ENCODE data around the gene CACFD1. TPM values are rescaled to one million over a fixed set of nuclear protein-coding genes. Genes with fewer than 3 reads are reported as not detected.

Gene CACFD1
- total RNA-seq, 1 donor = 4.4 TPM

DNA sequence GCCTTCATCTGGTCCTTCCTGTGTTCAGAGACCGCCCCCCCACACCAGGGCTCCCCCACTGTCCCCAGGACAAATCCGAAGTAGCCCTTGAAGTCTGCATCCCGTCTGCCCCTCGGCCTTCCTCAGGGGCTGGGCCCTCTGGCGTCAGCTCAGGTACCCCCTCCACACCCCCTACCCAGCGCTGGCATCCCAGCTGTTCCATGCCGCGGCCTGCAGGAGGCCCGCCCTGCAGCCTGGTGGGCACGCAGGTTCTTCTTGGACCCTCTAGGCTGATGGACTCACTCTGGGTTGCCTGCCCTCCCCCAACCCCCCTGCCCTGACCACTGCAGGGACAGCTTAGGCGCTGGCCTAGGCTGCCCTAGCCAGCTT is 12.5 kb downstream of the CACFD1 start:
- DNase-seq (ENCODE audit: low read depth) = no peak
- no peak overlapping the region for H3K4me3 ChIP-seq (ENCODE audit: low read depth, low read length)
- TF ChIP-seq, protein P1, sequence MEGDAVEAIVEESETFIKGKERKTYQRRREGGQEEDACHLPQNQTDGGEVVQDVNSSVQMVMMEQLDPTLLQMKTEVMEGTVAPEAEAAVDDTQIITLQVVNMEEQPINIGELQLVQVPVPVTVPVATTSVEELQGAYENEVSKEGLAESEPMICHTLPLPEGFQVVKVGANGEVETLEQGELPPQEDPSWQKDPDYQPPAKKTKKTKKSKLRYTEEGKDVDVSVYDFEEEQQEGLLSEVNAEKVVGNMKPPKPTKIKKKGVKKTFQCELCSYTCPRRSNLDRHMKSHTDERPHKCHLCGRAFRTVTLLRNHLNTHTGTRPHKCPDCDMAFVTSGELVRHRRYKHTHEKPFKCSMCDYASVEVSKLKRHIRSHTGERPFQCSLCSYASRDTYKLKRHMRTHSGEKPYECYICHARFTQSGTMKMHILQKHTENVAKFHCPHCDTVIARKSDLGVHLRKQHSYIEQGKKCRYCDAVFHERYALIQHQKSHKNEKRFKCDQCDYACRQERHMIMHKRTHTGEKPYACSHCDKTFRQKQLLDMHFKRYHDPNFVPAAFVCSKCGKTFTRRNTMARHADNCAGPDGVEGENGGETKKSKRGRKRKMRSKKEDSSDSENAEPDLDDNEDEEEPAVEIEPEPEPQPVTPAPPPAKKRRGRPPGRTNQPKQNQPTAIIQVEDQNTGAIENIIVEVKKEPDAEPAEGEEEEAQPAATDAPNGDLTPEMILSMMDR (IDR thresholded peaks at IDR 0.05; ENCODE audit: insufficient read depth, low read length) = no peak

DNA sequence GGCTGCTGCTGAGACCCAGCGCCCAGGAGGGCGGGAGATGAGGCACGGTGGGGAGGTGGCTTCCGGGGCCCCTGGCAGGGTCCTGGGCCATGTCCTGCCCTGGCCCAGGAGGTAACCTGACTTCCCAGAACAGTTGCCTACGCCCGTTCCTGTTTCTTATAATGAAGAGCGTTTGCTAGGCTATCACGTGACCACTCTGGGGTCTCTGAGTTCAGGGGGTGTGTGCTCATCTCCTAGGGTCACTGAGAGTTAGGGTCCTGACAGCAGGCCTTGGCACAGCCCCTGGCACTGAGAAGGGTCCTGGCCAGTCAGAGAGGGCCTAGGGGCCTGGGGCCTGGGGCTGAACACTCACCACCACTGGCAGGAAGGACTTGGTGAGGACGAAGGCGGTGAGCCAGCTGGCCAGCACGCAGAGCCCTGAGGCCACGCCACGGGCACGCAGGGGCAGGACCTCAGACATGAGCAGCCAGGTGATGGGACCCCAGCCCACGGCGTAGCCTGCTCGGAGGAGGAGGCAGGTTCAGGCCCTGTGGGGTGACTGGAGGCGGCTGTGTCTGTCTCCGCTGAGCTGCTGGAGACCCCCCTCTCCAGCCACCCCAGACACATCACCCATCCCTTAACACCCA is 13.1 kb downstream of the CACFD1 start:
- no peak overlapping the region for H3K4me3 ChIP-seq (ENCODE audit: low read depth, low read length)
- TF ChIP-seq, protein P1 (IDR thresholded peaks at IDR 0.05; ENCODE audit: insufficient read depth, low read length) = no peak
- no peak for DNase-seq (ENCODE audit: low read depth)

DNA sequence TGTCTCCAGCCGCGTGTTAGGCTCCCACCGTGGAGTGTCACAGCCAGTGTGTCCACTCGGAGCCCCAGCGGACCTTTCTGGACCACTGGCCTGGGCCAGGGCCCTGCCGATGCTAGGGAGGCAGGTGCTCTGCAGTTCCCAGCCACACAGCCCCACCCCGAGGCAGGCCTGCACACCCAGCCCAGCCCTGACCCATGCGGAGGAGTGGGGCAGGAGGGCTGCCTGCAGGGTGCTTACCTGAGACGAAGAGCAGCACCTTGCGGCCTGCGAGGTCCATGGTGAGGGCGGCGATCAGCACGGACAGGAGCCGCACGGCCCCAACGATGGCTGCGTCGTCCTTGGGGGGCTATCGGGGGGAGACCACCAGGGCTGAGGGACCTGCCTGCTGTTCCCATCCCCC is 14.0 kb downstream of the CACFD1 start:
- TF ChIP-seq, protein P1 (IDR thresholded peaks at IDR 0.05; ENCODE audit: insufficient read depth, low read length) = no peak
- no peak for DNase-seq (ENCODE audit: low read depth)
- no peak overlapping the region for H3K4me3 ChIP-seq (ENCODE audit: low read depth, low read length)

DNA sequence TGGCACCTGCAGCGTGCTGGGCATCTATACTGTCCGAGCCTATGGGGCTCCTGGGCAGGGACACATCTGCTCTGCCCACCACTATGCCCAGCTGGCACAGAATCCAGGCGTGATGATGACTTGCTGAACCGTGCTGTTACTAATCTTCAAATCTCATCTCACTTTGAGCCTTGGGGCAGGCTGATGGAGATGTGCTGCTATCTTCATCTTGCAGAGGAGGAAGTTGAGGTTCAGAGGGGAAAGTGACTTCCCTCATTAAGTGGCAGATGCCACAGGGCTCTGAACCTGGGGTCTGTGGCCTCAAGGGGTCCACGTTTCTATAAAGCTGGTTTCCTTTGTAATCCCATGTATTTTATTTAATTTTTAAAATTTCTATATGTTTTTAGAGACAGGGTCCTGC is 14.4 kb downstream of the CACFD1 start:
- no peak for DNase-seq (ENCODE audit: low read depth)
- no peak overlapping the region for H3K4me3 ChIP-seq (ENCODE audit: low read depth, low read length)
- TF ChIP-seq, protein P1 (IDR thresholded peaks at IDR 0.05; ENCODE audit: insufficient read depth, low read length) = no peak

- TF ChIP-seq, protein P1 (IDR thresholded peaks at IDR 0.05; ENCODE audit: insufficient read depth, low read length) = no peak
- no peak for DNase-seq (ENCODE audit: low read depth)
- H3K4me3 ChIP-seq (ENCODE audit: low read depth, low read length) = no peak overlapping the region
Observed at GRCh38 chr9:133474853-133475252, 15.1 kb downstream of the CACFD1 start.

- TF ChIP-seq, protein P1 (IDR thresholded peaks at IDR 0.05; ENCODE audit: insufficient read depth, low read length) = no peak
- H3K4me3 ChIP-seq (ENCODE audit: low read depth, low read length) = no peak overlapping the region
- DNase-seq (ENCODE audit: low read depth) = no peak
Observed at GRCh38 chr9:133475292-133476012, 15.7 kb downstream of the CACFD1 start.

All from fibroblast of the aortic adventitia (primary cell).